BLaER1 (cell line): ENCODE results near the gene PIPOX.
"Not testable (repeated sequence)": the region's sequence is repeated elsewhere in the genome, so short reads cannot be mapped to it uniquely, and the experiment has no call there.

Experiments
- H3K27ac ChIP-seq: shearing (Covaris generic); formaldehyde crosslinking; 2 replicates; pipeline ENCODE4 v1.8.1; 2022
- H3K27me3 ChIP-seq: shearing (Covaris generic); formaldehyde crosslinking; 2 replicates; pipeline ENCODE4 v1.8.1; 2022
- H3K36me3 ChIP-seq: shearing (Covaris generic); formaldehyde crosslinking; 2 replicates; pipeline ENCODE4 v1.8.1; 2022
- H3K4me1 ChIP-seq: shearing (Covaris generic); formaldehyde crosslinking; 2 replicates; pipeline ENCODE4 v1.8.1; 2022
- H3K4me2 ChIP-seq: shearing (Covaris generic); formaldehyde crosslinking; 2 replicates; pipeline ENCODE4 v1.8.1; 2022
- H3K4me3 ChIP-seq: shearing (Covaris generic); formaldehyde crosslinking; 2 replicates; pipeline ENCODE4 v1.8.1; 2022
- H3K9ac ChIP-seq: shearing (Covaris generic); formaldehyde crosslinking; 2 replicates; pipeline ENCODE4 v1.8.1; 2022
- H3K9me3 ChIP-seq: shearing (Covaris generic); formaldehyde crosslinking; 2 replicates; pipeline ENCODE4 v1.8.1; 2022
- H4K20me1 ChIP-seq: shearing (Covaris generic); formaldehyde crosslinking; 2 replicates; pipeline ENCODE4 v1.8.1; 2022
- Cebpa-rat ChIP-seq: shearing (Covaris generic); IDR thresholded peaks from 2 replicates; pipeline ENCODE4 v1.8.1; 2022

The PIPOX gene

DNA sequence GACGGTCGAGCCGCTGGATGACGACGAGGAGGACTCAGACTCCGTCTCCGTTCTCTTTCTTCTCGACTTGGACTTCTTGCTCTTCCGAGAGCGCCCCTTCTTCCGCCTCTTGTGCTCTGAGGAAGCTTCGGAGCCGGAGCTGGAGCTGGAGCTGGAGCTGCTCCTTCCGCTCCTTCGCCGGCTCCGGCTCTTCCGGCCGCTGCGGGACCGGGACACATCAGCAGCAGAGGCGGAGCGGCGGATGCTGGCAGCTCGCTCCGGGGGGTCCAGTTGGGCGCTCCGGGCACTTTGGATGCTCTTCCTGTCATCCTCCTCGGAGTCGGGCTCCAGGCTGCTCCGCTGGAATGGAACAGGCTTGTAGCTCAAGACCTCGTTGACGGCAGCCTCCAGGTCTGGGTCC is 36.9 kb downstream of the PIPOX start:
- Histone ChIP-seq H3K27ac (0 out of 2 replicates have a peak overlapping the region, but pooled peaks have one; percentile 4), H3K4me3 (no peak overlapping the region), H3K4me1 (peaks cover 33% of the 10 kb centered on the region), H3K9ac (no peak overlapping the region), H3K4me2 (no peak overlapping the region), H3K9me3 (no peaks in the 10 kb centered on the region), H3K27me3 (no peaks in the 10 kb centered on the region), H3K36me3 (peaks cover 100% of the 10 kb centered on the region), H4K20me1 (peaks cover 97% of the 10 kb centered on the region)
- no peak for TF ChIP-seq Cebpa-rat

DNA sequence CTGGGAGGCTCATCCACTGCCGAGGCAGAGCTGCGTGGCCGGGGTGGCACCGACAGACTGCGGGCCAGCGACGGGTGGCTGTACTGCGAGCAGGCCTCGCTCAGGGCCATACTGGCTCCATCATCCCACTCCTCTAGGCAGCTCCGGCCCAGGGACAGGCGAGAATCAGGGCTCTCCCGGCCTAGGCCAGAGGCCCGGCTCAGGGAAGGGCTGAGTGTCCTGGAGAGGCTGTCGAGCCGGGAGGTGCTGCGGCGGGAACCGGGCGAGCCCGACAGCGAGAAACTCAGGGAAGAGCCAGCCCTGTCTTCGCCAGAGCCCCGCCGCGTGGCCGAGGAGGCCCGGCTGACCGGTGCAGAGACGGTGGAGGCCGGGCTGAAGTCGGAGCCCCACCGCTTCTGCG is 37.4 kb downstream of the PIPOX start:
- TF ChIP-seq Cebpa-rat, result no peak
- Histone ChIP-seq H3K27ac (peak overlapping the region; percentile 44), H3K4me2 (no peak overlapping the region), H3K4me1 (peaks cover 34% of the 10 kb centered on the region), H3K4me3 (no peak overlapping the region), H3K36me3 (peaks cover 100% of the 10 kb centered on the region), H3K9ac (no peak overlapping the region), H3K27me3 (no peaks in the 10 kb centered on the region), H4K20me1 (peaks cover 97% of the 10 kb centered on the region), H3K9me3 (no peaks in the 10 kb centered on the region)

DNA sequence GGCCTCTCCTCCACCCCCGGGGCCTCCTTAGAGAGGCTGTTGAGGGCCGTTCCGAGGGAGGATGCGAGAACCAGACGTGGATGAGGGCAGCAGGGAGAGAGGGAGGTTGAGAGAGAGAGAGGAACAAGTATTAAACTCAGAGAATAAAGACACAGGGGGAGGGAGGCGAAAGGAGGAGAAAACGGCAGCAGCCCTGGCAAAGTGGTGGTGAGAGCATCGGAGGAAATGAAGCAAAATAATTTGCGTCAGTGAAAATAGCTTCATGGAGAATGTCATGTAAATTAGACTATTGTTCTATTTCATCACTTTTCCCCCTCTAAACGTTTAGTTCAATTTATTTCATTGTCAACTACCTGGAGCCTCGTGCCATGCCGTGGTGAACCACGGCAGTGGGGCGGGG is 38.0 kb downstream of the PIPOX start:
- H3K9me3 ChIP-seq, result no peaks in the 10 kb centered on the region
- peak overlapping the region; percentile 44 for H3K27ac ChIP-seq
- H3K27me3 ChIP-seq, result no peaks in the 10 kb centered on the region
- H3K4me2 ChIP-seq, result no peak overlapping the region
- H3K36me3 ChIP-seq, result peaks cover 100% of the 10 kb centered on the region
- H3K4me1 ChIP-seq, result peaks cover 40% of the 10 kb centered on the region
- peaks cover 97% of the 10 kb centered on the region for H4K20me1 ChIP-seq
- no peak overlapping the region for H3K4me3 ChIP-seq
- TF ChIP-seq Cebpa-rat, result no peak
- H3K9ac ChIP-seq, result no peak overlapping the region

DNA sequence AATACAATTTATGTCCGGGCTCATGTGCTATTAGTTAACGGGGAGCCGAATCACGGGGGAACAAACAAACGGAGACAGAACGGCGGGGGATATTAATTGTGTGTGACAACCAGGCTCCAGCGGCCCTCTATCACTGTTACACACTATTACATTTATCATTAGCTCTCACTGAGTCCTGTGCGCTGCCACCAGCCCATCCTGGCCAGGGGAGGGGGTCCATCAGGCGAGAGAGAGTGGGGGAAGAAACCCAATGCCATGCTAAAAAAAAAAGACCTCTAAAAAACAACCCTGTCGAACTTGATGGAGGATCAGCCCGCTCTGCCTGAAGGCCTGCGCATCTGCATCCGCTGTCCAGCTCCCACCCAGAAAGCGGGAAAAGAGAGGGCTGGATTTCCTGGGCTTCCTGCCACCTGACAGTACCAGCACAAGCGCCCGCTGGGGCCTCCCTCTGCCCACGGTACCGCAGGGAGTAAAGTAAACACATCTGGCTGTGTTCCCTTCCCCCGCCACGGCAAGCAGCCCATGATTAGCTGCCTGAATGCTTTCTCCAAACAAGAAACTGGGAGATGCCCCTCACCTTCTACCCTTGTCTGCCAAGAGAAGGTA is 41.7 kb downstream of the PIPOX start:
- Histone ChIP-seq H3K27ac (peak overlapping the region; percentile 83), H3K9me3 (no peaks in the 10 kb centered on the region), H3K4me2 (peak overlapping the region; percentile 89), H3K9ac (peak overlapping the region; percentile 62), H3K27me3 (no peaks in the 10 kb centered on the region), H3K36me3 (peaks cover 100% of the 10 kb centered on the region), H4K20me1 (peaks cover 97% of the 10 kb centered on the region), H3K4me3 (peak overlapping the region; percentile 32; the same call in 1 of the 2 replicates), H3K4me1 (peaks cover 77% of the 10 kb centered on the region)
- TF ChIP-seq Cebpa-rat, result no peak

DNA sequence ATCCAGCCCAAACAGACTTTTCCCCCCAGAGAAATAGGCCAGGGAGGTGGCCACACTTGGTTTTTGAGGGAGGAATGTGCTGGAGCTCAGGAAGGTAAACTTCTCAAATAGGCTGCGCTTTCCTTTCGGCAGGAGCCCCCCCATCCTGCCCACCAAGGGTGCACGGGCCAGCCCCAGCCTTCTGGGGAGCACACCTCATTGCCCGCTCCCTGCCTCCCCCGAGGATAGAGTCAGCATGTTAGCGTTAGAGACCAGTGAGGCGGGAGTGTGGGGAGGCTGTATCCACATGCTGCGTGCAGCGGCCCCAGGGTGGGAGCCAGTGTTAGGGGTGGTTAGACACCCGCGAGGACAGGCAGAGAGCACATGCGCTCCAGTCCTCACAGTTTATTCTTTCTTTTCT is 42.3 kb downstream of the PIPOX start:
- no peaks in the 10 kb centered on the region for H3K9me3 ChIP-seq
- H3K9ac ChIP-seq, result peak overlapping the region; percentile 62
- H3K27me3 ChIP-seq, result no peaks in the 10 kb centered on the region
- peak overlapping the region; percentile 89 for H3K4me2 ChIP-seq
- TF ChIP-seq Cebpa-rat, result no peak
- H3K4me1 ChIP-seq, result peaks cover 83% of the 10 kb centered on the region
- H3K36me3 ChIP-seq, result peaks cover 100% of the 10 kb centered on the region
- peak overlapping the region; percentile 32; the same call in 1 of the 2 replicates for H3K4me3 ChIP-seq
- peak overlapping the region; percentile 83 for H3K27ac ChIP-seq
- peaks cover 97% of the 10 kb centered on the region for H4K20me1 ChIP-seq

DNA sequence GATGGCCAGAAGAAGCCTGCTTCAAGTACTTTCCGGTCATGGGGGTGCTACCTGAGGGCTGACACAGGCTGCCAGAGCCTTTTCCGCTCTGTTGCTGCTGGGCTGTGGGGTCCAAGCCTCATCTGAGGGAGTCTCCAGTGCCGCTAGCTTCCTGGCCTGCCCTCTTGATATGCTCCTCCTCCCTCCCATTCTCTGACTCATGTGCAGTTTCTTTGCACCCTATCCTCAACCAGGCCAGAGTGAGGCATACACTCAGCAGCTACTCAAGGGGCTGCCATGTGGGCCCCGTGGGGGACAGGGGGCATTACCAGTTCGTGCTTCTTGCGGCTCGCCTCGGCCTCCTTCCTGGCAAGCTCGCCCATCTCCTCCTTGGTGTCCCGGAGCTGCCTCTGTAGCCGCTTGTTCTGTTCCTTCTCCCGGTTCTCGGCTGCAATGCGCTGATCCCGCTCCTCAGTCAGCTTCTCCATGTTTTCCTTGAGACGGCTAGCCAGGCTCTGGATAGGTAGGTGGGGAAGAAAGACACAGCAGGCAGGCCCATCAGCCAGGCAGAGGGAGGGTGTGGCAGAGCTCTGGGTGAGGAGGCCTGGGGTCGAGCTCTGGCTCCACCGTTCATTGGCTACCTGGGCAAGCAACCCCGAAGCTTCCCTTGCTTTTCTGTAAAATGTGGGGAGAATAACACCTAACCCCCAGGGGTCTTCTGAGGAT is 43.8 kb downstream of the PIPOX start:
- H3K36me3 ChIP-seq, result peaks cover 100% of the 10 kb centered on the region
- peaks cover 98% of the 10 kb centered on the region for H3K4me1 ChIP-seq
- H3K9ac ChIP-seq, result peak overlapping the region; percentile 62; the same call in 1 of the 2 replicates
- no peak overlapping the region for H3K4me3 ChIP-seq
- no peaks in the 10 kb centered on the region for H3K9me3 ChIP-seq
- H4K20me1 ChIP-seq, result peaks cover 100% of the 10 kb centered on the region
- no peaks in the 10 kb centered on the region for H3K27me3 ChIP-seq
- no peak for TF ChIP-seq Cebpa-rat
- peak overlapping the region; percentile 89 for H3K4me2 ChIP-seq
- peak overlapping the region; percentile 83; the same call in 1 of the 2 replicates for H3K27ac ChIP-seq

DNA sequence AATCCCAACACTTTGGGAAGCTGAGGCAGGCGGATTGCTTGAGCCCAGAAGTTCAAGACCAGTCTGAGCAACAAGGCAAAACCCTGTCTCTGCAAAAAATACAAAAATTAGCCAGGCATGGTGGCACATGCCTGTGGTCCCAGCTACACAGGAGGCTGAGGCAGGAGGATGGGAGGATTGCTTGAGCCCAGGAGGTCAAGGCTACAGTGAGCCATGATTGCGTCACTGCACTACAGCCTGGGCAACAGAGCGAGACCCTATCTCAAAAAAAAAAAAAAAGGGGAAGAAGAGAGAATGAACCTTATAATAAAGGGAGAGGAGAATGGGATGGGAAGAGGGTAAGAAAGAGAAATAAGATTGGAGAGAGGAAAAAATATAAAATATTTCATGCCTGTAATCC is 45.8 kb downstream of the PIPOX start:
- H4K20me1 ChIP-seq, result peaks cover 100% of the 10 kb centered on the region
- H3K9ac ChIP-seq, H3K9me3 ChIP-seq, H3K27me3 ChIP-seq, H3K4me3 ChIP-seq: not testable (repeated sequence)
- peak overlapping the region; percentile 5 for H3K4me2 ChIP-seq
- H3K27ac ChIP-seq, result peak overlapping the region; percentile 5; the same call in 1 of the 2 replicates
- peaks cover 100% of the 10 kb centered on the region for H3K4me1 ChIP-seq
- H3K36me3 ChIP-seq, result peaks cover 100% of the 10 kb centered on the region

DNA sequence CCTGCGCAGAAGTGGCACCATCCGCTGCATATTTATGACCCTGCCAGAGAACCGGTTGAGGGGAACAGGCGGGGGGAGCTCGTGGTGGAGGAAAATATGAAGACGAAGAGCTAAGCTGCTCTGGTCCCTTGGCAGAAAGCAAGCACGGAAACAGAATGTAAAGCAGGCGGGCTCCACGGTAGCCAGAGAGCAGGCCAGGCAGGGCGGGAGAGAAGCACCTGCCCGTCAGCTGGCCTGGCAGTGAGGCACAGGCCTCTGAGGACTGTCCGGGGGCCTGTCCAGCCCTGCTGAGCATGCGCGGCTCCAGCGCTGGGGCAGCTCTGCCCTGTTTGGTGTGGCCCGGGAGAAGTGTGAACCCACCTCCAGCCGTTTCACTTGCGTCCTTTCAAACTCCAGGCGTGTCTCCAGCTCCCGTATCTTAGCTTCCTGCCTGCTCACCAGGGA is 46.7 kb downstream of the PIPOX start:
- Histone ChIP-seq H3K27ac (peak overlapping the region; percentile 64; the same call in 1 of the 2 replicates), H3K4me3 (no peak overlapping the region), H4K20me1 (peaks cover 100% of the 10 kb centered on the region), H3K36me3 (peaks cover 100% of the 10 kb centered on the region), H3K4me1 (peaks cover 95% of the 10 kb centered on the region), H3K4me2 (peak overlapping the region; percentile 34; the same call in 1 of the 2 replicates), H3K9ac (peak overlapping the region; percentile 34; the same call in 1 of the 2 replicates), H3K27me3 (no peaks in the 10 kb centered on the region), H3K9me3 (no peaks in the 10 kb centered on the region)
- no peak for TF ChIP-seq Cebpa-rat

DNA sequence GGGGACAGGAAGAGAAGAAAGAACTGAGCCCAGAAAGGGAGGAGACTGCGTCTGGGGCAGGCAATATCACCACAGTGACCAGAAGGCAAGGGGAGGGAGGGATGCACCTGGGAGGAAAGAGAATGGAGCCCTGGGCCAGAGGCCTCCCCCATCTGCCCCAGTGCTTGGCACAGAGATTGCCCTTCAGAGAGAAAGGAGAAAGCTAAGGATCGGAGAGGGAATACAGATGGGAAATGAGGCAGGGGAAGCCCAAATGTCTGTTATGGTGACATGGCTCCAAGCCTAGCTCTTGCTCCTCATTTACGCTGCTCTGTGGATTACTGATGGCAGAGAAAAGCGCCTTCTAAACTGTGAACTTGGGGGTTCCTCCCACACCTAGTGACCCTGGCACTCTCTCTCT is 47.2 kb downstream of the PIPOX start:
- H3K4me3 ChIP-seq, result no peak overlapping the region
- peak overlapping the region; percentile 64; the same call in 1 of the 2 replicates for H3K27ac ChIP-seq
- peaks cover 100% of the 10 kb centered on the region for H3K36me3 ChIP-seq
- H3K4me2 ChIP-seq, result peak overlapping the region; percentile 34; the same call in 1 of the 2 replicates
- peaks cover 100% of the 10 kb centered on the region for H4K20me1 ChIP-seq
- TF ChIP-seq Cebpa-rat, result no peak
- peak overlapping the region; percentile 34; the same call in 1 of the 2 replicates for H3K9ac ChIP-seq
- no peaks in the 10 kb centered on the region for H3K9me3 ChIP-seq
- H3K27me3 ChIP-seq, result no peaks in the 10 kb centered on the region
- peaks cover 90% of the 10 kb centered on the region for H3K4me1 ChIP-seq
